Measurements from ENCODE around the gene NEMP1. TPM values are rescaled to one million over a fixed set of nuclear protein-coding genes. Genes with fewer than 3 reads are reported as not detected.
"Not testable (repeated sequence)": the region's sequence is repeated elsewhere in the genome, so short reads cannot be mapped to it uniquely, and the experiment has no call there.

Gene NEMP1, protein sequence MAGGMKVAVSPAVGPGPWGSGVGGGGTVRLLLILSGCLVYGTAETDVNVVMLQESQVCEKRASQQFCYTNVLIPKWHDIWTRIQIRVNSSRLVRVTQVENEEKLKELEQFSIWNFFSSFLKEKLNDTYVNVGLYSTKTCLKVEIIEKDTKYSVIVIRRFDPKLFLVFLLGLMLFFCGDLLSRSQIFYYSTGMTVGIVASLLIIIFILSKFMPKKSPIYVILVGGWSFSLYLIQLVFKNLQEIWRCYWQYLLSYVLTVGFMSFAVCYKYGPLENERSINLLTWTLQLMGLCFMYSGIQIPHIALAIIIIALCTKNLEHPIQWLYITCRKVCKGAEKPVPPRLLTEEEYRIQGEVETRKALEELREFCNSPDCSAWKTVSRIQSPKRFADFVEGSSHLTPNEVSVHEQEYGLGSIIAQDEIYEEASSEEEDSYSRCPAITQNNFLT
- total RNA-seq: 100 to 1,000 TPM in 1 of 2 donors, 10 to 100 TPM in 1; 62.3 to 117 TPM

DNA sequence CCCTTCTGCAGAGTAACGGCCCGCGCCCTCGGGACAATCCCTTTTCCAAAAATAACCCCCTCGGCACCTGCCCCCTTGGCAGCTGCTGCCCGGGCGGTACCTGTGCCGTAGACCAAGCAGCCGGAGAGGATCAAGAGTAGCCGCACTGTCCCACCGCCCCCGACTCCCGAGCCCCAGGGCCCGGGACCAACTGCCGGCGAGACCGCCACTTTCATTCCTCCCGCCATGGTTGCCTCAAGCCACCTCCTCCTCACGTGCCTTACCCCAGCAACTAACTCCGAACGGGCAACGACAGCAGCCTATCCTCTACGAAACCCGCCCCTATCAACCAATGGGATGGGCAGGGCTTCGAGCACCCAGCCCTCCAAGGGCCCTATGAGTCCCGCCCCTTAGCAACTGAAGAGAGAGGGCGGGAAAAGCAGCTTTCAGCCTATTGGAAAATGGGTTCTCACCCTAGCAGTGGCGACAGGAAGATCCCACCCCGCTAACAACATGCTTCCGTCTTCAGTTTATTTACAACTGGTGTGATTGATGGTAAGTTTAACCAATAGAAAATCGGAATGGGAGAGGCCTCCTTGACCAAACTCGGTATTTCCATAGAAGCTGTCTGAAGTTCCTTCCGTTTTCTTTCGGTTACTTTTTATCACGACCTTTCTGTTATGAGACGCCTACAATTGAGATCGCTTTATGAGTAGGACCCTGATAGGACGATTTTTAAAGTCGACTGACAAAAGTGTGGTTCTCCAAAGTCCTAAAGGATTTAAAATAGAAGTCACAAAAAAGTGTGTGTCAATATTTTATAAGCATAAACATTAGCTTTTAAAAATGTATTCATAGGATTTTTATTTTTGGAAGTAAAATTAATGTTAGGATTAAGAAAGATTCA lies at the start of gene NEMP1:
Gene NEMP1, minus strand, starts transcription at position 273 of the 886 bp plus-strand sequence. Its CDS starts 46 bp downstream, at position 227.
- H3K4me1 Mint-ChIP-seq: no peaks in the 10 kb centered on the region
- H3K4me3 Mint-ChIP-seq: peak within 1 kb of the TSS; percentile 99
- H3K36me3 Mint-ChIP-seq (ENCODE audit: low read depth): peaks cover 47% of the 10 kb centered on the region
- H3K9me3 Mint-ChIP-seq: no peaks in the 10 kb centered on the region
- peak within 1 kb of the TSS; percentile 93 for H3K27ac Mint-ChIP-seq
- peak; percentile 98 for ATAC-seq (replicated peaks)
- no peaks in the 10 kb centered on the region for H3K27me3 Mint-ChIP-seq

DNA sequence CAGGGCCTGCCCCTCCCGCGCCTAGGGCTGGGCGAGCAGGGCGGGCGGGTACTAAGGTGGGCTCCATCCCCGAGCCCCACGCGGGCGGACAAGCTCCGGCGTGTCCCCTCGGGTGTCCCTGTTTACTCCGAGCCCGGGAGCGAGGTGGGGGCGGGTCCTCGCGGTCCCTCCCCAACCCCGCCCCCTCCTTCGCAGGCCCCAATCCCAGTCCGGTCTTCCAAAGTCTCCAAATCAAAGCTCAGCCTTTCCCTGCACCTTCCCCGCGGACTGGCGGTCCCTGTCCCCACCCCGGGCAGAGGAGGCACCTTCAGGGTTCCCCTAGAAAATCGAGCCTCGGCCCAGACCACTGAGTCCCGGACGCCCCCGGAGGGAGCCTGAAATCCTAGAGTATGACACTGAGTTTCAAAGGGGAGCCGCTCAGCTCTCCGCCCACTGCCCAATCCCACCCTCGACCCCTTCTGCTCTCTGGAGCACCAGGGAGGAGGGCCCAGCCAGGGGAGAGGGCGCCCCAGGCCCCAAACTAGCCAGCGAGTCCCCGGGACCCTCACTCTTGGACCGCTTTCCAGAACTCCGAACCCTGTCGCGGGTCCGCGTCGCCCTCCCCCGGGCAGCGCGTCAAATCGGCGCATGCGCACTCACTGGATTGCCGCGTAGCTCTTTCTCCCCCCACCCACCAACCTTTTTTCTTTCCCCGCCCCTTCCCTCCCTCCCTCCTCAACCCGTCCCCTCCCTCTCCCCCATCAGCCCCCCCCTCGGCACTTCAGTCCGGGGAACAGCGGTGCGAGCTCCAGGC lies 49.3 kb upstream of the NEMP1 start, which contains the start of gene LRP1:
Gene LRP1, plus strand, starts transcription at position 758 of the 793 bp plus-strand sequence. CDS start 482 bp downstream, outside the sequence.
- Mint-ChIP-seq H3K27ac (peak within 1 kb of the TSS; percentile 74), H3K4me3 (peak within 1 kb of the TSS; percentile 81), H3K4me1 (peaks cover 6% of the 10 kb centered on the region), H3K9me3 (peaks cover 8% of the 10 kb centered on the region), H3K36me3 (ENCODE audit: low read depth) (no peaks in the 10 kb centered on the region), H3K27me3 (no peaks in the 10 kb centered on the region)
- peak; percentile 82 for ATAC-seq (replicated peaks)

DNA sequence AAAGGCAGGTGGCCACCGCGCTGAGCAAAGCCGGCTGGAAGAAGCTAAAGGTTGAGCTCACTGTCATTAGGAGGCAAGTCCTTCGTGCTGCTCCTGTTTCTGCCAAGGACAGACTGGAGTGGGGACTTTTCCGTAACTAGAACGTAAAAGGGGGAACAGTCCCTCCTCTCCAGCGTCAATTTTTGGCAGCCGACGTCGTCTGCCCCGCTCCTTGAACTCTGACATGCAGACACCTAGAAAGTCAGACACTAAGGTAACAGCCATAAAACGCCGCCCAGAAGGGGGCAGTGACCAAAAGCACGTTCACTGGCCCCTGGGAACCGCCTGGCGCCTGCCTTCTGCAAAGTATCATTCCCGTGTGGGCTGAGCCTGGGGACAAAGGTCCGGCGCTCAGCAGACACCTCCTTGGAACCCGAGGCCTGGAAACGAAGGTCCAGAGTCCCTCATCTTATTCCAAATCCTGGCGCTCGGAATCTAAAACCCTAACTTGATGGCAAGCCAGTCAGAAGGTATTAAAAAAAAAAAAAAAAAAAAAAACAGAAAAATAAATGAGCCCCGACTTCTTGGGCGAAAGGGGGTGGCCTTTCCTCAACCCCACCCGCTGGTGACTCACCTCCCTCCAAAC lies 48.6 kb upstream of the NEMP1 start:
- Mint-ChIP-seq H3K9me3 (peaks cover 8% of the 10 kb centered on the region), H3K4me3 (peak overlapping the region; percentile 81), H3K27me3 (no peaks in the 10 kb centered on the region), H3K36me3 (ENCODE audit: low read depth) (no peaks in the 10 kb centered on the region), H3K4me1 (peaks cover 6% of the 10 kb centered on the region), H3K27ac (peak overlapping the region; percentile 74)
- peak; percentile 56 for ATAC-seq (replicated peaks)

DNA sequence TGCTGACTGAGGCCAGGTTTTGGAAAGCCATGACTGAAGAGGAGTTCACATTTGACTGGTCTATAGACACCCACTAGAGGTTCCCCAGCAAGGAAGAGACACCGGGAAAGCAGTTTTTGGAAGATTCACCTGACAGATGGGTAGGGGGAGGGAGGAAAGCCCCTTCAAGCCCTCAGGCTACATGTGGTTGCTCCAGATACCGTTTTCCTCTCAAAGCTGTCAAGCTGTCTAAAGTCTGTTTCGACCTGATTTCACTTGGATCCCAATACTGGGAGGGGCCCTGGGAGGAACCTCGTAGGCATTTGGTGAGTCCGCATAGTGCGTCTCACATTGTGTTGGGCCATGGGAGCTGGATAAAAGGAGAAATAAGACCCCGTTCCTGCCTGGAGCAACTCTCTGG lies 48.0 kb upstream of the NEMP1 start:
- no peak for ATAC-seq (replicated peaks)
- Mint-ChIP-seq H3K9me3 (peaks cover 8% of the 10 kb centered on the region), H3K4me3 (peak overlapping the region; percentile 81), H3K27me3 (no peaks in the 10 kb centered on the region), H3K36me3 (ENCODE audit: low read depth) (no peaks in the 10 kb centered on the region), H3K27ac (peak overlapping the region; percentile 74), H3K4me1 (peaks cover 6% of the 10 kb centered on the region)

DNA sequence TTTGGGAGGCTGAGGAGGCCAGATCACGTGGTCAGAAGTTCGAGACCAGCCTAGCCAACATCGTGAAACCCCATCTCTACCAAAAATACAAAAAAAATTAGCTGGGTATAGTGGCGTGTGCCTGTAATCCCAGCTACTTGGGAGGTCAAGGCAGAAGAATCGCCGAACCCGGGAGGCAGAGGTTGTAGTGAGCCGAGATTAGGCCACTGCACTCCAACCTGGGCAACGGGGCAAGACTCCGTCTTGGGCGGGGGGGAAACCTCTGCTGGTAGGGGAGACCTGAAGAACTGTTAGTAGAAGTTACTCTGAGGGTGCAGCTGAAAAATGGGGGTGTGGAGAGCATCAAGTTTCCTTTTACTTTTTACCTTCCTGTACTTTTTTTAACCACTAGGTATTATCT lies 47.5 kb upstream of the NEMP1 start:
- Mint-ChIP-seq H3K36me3 (ENCODE audit: low read depth) (no peaks in the 10 kb centered on the region), H3K4me1 (peaks cover 6% of the 10 kb centered on the region), H3K9me3 (peaks cover 8% of the 10 kb centered on the region), H3K27me3 (no peaks in the 10 kb centered on the region), H3K4me3 (peak overlapping the region; percentile 81), H3K27ac (no peak overlapping the region)
- no peak for ATAC-seq (replicated peaks)

DNA sequence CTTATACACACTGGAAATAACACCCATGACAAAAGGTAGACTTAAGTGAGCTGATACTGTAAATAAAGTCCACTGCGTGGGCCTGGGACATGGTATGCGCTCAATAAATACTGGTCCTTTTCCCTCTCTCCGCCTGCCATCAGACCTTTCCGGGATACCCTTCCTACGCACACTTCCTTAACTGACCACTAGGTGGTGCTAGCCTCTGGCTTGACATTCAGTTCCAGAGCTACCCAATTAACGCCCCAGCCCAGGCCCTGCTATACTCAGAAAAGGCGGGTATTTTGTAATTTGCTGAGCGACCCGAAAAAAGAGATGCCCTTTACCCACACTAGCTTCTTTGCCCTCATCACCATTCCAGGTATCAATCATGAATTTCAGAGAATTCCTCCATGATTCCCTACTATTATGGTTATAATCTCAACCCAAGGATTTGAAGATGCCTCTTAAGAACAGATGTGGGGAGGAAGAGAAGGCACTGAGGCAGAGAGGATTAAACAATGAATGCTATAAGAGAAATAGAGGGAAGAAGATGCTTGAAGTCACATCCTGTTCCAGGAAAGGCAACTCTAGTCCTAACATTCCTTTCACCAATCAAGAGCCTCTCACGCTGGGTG lies 45.8 kb upstream of the NEMP1 start:
- Mint-ChIP-seq H3K4me1 (peaks cover 6% of the 10 kb centered on the region), H3K9me3 (peaks cover 8% of the 10 kb centered on the region), H3K27me3 (no peaks in the 10 kb centered on the region), H3K36me3 (ENCODE audit: low read depth) (no peaks in the 10 kb centered on the region), H3K4me3 (no peak overlapping the region), H3K27ac (no peak overlapping the region)
- ATAC-seq (replicated peaks): peak; percentile 54

DNA sequence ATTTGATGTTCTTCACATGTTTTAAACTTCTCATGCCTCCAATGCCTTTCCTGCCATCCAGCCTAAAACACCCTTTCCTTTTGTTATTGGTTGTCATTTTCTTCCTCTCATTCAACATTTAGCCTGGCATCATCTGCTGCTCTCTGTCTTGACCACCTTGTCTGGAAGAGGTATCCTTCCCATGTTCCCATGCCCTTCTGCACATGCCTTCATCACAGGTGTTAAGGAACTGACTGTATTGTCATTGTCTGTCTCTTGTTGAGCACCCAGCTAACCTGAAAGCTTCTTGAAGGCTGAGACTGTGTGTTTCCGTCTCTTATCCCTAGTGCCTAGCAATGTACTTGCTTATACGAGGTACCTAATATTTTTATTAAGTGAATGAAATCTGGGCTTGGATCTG lies 45.2 kb upstream of the NEMP1 start:
- Mint-ChIP-seq H3K9me3 (peaks cover 8% of the 10 kb centered on the region), H3K36me3 (ENCODE audit: low read depth) (no peaks in the 10 kb centered on the region), H3K4me1 (peaks cover 11% of the 10 kb centered on the region), H3K27ac (no peak overlapping the region), H3K27me3 (no peaks in the 10 kb centered on the region), H3K4me3 (no peak overlapping the region)
- no peak for ATAC-seq (replicated peaks)

DNA sequence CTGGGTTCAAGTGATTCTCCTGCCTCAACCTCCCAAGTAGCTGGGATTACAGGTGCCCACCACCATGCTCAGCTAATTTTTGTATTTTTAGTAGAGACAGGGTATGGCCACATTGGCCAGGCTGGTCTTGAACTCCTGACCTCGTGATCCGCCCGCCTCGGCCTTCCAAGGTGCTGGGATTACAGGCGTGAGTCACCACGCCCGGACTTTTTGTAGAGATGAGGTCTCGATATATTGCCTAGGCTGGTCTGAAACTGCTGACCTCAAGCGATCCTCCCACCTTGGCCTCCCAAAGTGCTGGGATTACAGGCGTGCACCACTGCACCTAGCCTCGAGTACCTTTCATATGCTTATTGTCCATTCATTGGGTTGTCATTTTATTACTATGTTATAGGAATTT lies 42.1 kb upstream of the NEMP1 start:
- not testable (repeated sequence) for H3K27me3 Mint-ChIP-seq; H3K9me3 Mint-ChIP-seq; ATAC-seq (replicated peaks); H3K27ac Mint-ChIP-seq; H3K4me3 Mint-ChIP-seq; H3K36me3 Mint-ChIP-seq (ENCODE audit: low read depth)
- peaks cover 11% of the 10 kb centered on the region for H3K4me1 Mint-ChIP-seq

DNA sequence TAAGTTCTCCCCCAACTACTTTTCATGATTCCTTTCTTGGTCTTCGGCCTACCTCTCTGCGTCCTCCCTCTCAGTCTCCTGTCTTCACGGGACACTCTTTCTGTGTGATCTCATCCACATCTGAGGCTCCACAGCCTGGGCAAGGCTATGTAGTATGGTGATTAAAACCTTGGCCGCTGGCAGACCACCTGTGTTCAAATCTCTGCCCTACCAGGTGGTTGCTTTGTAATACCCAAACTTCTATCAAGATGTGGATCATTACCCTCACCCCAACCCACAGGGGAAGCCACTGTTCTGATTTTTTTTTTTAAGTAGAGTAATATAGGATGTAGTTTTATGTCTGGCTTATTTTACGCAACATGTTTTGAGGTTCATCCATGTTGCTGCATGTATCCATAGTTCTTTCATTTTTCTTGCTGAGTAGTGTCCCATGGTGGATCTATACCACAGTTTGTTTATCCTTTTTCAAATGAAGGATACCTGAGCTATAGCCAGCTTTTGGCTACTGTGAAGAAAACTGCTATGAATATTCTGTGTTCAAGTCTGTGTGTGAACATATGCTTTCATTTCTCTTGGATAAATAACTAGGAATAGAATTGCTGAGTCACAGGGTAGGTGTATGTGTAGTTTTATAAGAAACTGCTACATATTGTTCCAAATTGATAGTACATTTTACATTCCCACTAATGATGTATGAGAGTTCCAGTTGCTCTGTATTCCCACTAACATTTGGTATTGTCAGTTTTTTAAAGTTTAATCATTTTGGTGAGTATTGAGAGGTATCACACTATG lies 40.9 kb upstream of the NEMP1 start:
- Mint-ChIP-seq H3K27ac (peak overlapping the region; percentile 44), H3K9me3 (peaks cover 8% of the 10 kb centered on the region), H3K4me1 (peaks cover 11% of the 10 kb centered on the region), H3K27me3 (no peaks in the 10 kb centered on the region), H3K36me3 (ENCODE audit: low read depth) (no peaks in the 10 kb centered on the region), H3K4me3 (no peak overlapping the region)
- ATAC-seq (replicated peaks): no peak

DNA sequence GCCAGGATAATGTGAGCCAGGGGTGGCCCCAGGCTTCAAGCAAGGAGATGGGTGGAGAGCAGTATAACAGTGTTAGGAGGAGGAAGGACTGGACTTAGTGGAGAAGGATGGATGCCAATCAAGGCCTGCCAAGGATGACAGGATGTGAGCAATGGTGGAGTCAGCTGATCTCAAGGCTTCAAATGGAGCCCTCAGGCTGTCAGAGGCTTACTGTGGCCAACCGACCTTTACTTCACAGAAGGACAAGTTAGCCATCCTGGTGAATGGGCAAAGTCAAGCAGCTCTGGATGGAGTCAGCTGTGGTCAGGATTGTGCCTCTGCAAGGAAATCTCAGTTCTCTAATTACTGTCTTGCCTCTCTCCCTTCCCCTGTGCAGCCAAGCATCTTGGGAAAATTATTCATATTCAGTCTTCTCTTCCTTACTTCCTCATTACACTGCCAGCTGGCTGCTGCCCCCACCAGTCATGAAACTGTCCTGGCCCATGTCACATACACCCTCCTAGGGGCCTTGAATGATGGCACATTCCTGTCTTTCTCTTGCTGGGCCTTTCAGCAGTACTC lies 40.2 kb upstream of the NEMP1 start:
- Mint-ChIP-seq H3K4me1 (peaks cover 5% of the 10 kb centered on the region), H3K4me3 (no peak overlapping the region), H3K36me3 (ENCODE audit: low read depth) (no peaks in the 10 kb centered on the region), H3K27ac (peak overlapping the region; percentile 44), H3K27me3 (no peaks in the 10 kb centered on the region), H3K9me3 (peaks cover 2% of the 10 kb centered on the region)
- peak; percentile 85 for ATAC-seq (replicated peaks)

DNA sequence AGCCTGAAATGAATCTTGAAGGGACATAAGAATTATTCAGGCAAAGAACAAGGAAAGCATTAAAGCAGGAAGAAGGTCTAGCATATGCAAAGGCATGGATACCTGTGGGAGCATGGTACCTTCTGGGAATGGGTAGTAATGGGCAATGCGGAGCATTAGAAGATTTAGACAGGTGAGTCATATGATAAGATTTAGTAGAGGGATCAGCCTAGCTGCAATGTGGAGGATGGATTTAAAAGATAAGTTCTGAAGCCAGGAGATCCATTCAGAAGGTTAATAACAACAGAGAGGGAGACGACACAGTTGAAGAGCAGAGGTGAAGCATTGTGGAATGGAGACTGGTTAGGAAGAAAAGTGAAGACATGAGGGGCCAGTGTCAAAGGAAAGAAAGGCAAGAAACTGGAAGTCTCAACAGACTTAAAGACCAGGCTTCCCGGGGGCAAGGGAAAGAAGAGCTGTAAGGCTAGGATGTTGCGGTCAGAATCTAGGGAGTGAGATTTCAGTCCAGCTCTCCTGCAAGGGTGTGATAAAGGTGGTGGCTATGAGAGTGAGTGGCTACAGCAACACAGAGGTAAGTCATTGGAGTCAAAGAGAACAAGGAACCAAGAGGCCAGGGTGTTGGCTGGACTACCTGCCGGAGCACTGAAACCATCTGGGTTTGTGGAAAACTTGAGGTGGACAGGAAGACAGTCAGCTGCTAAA lies 38.1 kb upstream of the NEMP1 start:
- H3K27ac Mint-ChIP-seq: no peak overlapping the region
- H3K4me1 Mint-ChIP-seq: peaks cover 12% of the 10 kb centered on the region
- ATAC-seq (replicated peaks): no peak
- no peaks in the 10 kb centered on the region for H3K27me3 Mint-ChIP-seq
- H3K9me3 Mint-ChIP-seq: no peaks in the 10 kb centered on the region
- peaks cover 2% of the 10 kb centered on the region for H3K36me3 Mint-ChIP-seq (ENCODE audit: low read depth)
- no peak overlapping the region for H3K4me3 Mint-ChIP-seq

Measured in activated T-helper 17 cell treated with anti-CD3 and anti-CD28 coated beads, Interleukin-2, amount 50 U/mL, for 72 hours (primary cell).